GM12878 (cell line): ENCODE data around the gene ELF2. TPM values are rescaled to one million over a fixed set of nuclear protein-coding genes. Genes with fewer than 3 reads are reported as not detected.

Experiments used
- ATAC-seq: fragments of 200-7000 bp; cut with Tn5 transposase; 3 replicates; pipeline ENCODE4 v1.9.1; 2020; ENCODE audit warnings: mild to moderate bottlenecking, moderate library complexity
- BruUV-seq: library from RNA; stranded (reverse); fragments of 400-500 nt; replicated peaks from 2 replicates; lab custom pipeline; 2021; lab: Mats Ljungman, UMichigan
- CTCF ChIA-PET: fragments of 300-600 bp; sonication (Branson Sonifier 250); formaldehyde crosslinking; extraction: SDS; loops from one replicate; lab custom pipeline; 2021; ENCODE audit warnings: inconsistent platforms; lab: Yijun Ruan, JAX
- POLR2A ChIA-PET: fragments of 350-600 bp; formaldehyde crosslinking; extraction: SDS; loops from one replicate; lab custom pipeline; 2021; ENCODE audit warnings: inconsistent platforms; lab: Charles Lee
- RAD21 ChIA-PET: fragments of 300-600 bp; sonication (Branson Sonifier 250); formaldehyde crosslinking; loops from one replicate; lab custom pipeline; 2023; ENCODE audit warnings: antibody characterized with exemption; ENCODE audit not compliant: unreplicated experiment; lab: Charles Lee
- SMC1A ChIA-PET: fragments of 300-600 bp; sonication (Branson Sonifier 250); formaldehyde crosslinking; loops from one replicate; lab custom pipeline; 2023; ENCODE audit not compliant: unreplicated experiment, uncharacterized antibody; lab: Charles Lee
- DNase-seq: peaks from one replicate; pipeline ENCODE4 v3.0.0-alpha.2; 2011; ENCODE audit warnings: low read depth, low spot score
- FAIRE-seq: peaks from 3 replicates; lab custom pipeline; 2011; peaks lifted over from hg19 to GRCh38; lab: Jason Lieb, UNC
- H2AFZ ChIP-seq: 2 replicates; pipeline ENCODE4 v1.6.0; 2011; ENCODE audit warnings: low read depth, low read length, control low read depth; ENCODE audit not compliant: control insufficient read depth
- H3K27ac ChIP-seq: 2 replicates; pipeline ENCODE4 v1.5.1; 2011; ENCODE audit warnings: control low read depth; ENCODE audit not compliant: control insufficient read depth, insufficient read depth
- H3K27me3 ChIP-seq, 2 experiments: replicated peaks in 1 of 2; 2 replicates each; pipeline versions ENCODE4 v1.6.0 to v1.6.1; 2011; ENCODE audit warnings: low read length in 1 of 2; ENCODE audit not compliant: control insufficient read depth in 2 of 2, insufficient read depth in 2 of 2
- H3K36me3 ChIP-seq, 2 experiments: 2 replicates each; pipeline ENCODE4 v1.5.1; 2011; ENCODE audit warnings: low read length in 1 of 2; ENCODE audit not compliant: control insufficient read depth in 2 of 2, insufficient read depth in 2 of 2
- H3K4me1 ChIP-seq: 2 replicates; pipeline ENCODE4 v1.6.1; 2011; ENCODE audit warnings: mild to moderate bottlenecking, low read length, moderate library complexity, mixed read lengths; ENCODE audit not compliant: control insufficient read depth, insufficient read depth
- H3K4me2 ChIP-seq: 2 replicates; pipeline ENCODE4 v1.6.0; 2011; ENCODE audit warnings: control low read depth; ENCODE audit not compliant: control insufficient read depth, insufficient read depth
- H3K4me3 ChIP-seq: fragments of 200-600 bp; sonication (generic); 2 replicates; pipeline ENCODE4 v1.5.1; 2016
- H3K79me2 ChIP-seq: 2 replicates; pipeline ENCODE4 v1.6.0; 2011; ENCODE audit warnings: low read length; ENCODE audit not compliant: control insufficient read depth, insufficient read depth
- H3K9ac ChIP-seq: 2 replicates; pipeline ENCODE4 v1.8.0; 2011; ENCODE audit warnings: low read length, control low read depth, mixed read lengths; ENCODE audit not compliant: control insufficient read depth, insufficient read depth
- H3K9me3 ChIP-seq: replicated peaks from 3 replicates; pipeline ENCODE4 v1.5.1; 2011; ENCODE audit warnings: mild to moderate bottlenecking, low read length; ENCODE audit not compliant: control insufficient read depth, insufficient read depth
- H4K20me1 ChIP-seq: 2 replicates; pipeline ENCODE4 v1.6.0; 2011; ENCODE audit not compliant: control insufficient read depth, insufficient read depth
- ATF7 ChIP-seq: fragments of 450-650 bp; IDR thresholded peaks from 2 replicates; pipeline ENCODE4 v1.6.1; 2016; ENCODE audit warnings: low read depth, mild to moderate bottlenecking
- CREB1 ChIP-seq: IDR thresholded peaks from 2 replicates; pipeline ENCODE4 v1.6.1; 2012; ENCODE audit warnings: low read depth, mild to moderate bottlenecking, inconsistent platforms
- EED ChIP-seq: sonication (generic); IDR thresholded peaks from 2 replicates; pipeline ENCODE4 v1.6.1; 2016; ENCODE audit warnings: antibody characterized with exemption, low read depth
- EGR1 ChIP-seq, 2 experiments: IDR thresholded peaks; 1 replicate in 1 of 2; 2 replicates in 1 of 2; pipeline ENCODE4 v1.6.1; 2011 to 2012; ENCODE audit warnings: low read depth in 2 of 2, low read length in 2 of 2, borderline replicate concordance in 1 of 2, mild to moderate bottlenecking in 1 of 2, moderate library complexity in 1 of 2
- ETV6 ChIP-seq, 2 experiments: fragments of 450-650 bp in 1 of 2; IDR thresholded peaks in 1 of 2; conservative IDR thresholded peaks in 1 of 2; 2 replicates each; pipeline ENCODE4 v1.6.1; 2014; ENCODE audit warnings: antibody characterized with exemption in 1 of 2, borderline replicate concordance in 1 of 2, low read depth in 1 of 2, mild to moderate bottlenecking in 1 of 2, moderate library complexity in 1 of 2
- HCFC1 ChIP-seq: fragments of 150-350 bp; IDR thresholded peaks from 2 replicates; pipeline ENCODE4 v1.6.1; 2014; ENCODE audit warnings: low read length
- NFIC ChIP-seq: IDR thresholded peaks from 2 replicates; pipeline ENCODE4 v1.6.1; 2012; ENCODE audit warnings: low read depth, mild to moderate bottlenecking, inconsistent platforms, low read length, moderate library complexity
- PKNOX1 ChIP-seq: fragments of 450-650 bp; IDR thresholded peaks from 2 replicates; pipeline ENCODE4 v1.6.1; 2016; ENCODE audit warnings: mild to moderate bottlenecking
- SMC3 ChIP-seq: IDR thresholded peaks from 2 replicates; pipeline ENCODE4 v1.6.1; 2011; ENCODE audit warnings: low read length, improper control_type of control experiment, borderline replicate concordance
- TBL1XR1 ChIP-seq: IDR thresholded peaks from 2 replicates; pipeline ENCODE4 v1.6.1; 2012; ENCODE audit warnings: low read depth, low read length, improper control_type of control experiment
- WGBS: methylation state at CpG from one replicate; pipeline ENCODE4 v1.1.6; 2016; ENCODE audit warnings: low lambda C conversion rate; ENCODE audit not compliant: insufficient replicate concordance, insufficient coverage; ENCODE audit errors: missing lambda C conversion rate; 5-methylcytosine and 5-hydroxymethylcytosine counted together
- in situ Hi-C: fragments of 300-500 bp; cut with MboI; formaldehyde crosslinking; loops from 9 replicates; pipeline ENCODE4 v1.14.3; 2018; ENCODE audit warnings: mixed read lengths
- intact Hi-C: fragments of 100-400 bp; cut with micrococcal nuclease; formaldehyde crosslinking; loops from one replicate; pipeline ENCODE4 v1.14.2; 2022; ENCODE audit not compliant: unreplicated experiment
- polyA plus RNA-seq, 11 experiments: library from polyadenylated mRNA; depleted of rRNA in 4 of 11; unstranded in 6 of 11; stranded (reverse) in 5 of 11; fragments of >200 nt; fragmentation: Nextera tagmentation in 4 of 11; fragmentation: Illumina TruSeq in 1 of 11; extraction: Ambion mirVana in 4 of 11; extraction: Trizol in 1 of 11; gene quantifications; 1 replicate in 1 of 11; 2 replicates in 10 of 11; pipeline versions ENCODE4 v1.2.1 to v1.2.3, GENCODE V29; 2011 to 2016; ENCODE audit warnings: inconsistent platforms in 2 of 11, missing spikeins in 2 of 11, low read depth in 1 of 11
- total RNA-seq, 4 experiments: library from RNA; depleted of rRNA in 3 of 4; stranded (reverse); fragments of >200 nt in 3 of 4; fragmentation: Illumina TruSeq in 1 of 4; extraction: Trizol in 1 of 4; gene quantifications; 2 replicates each; pipeline versions ENCODE4 v1.2.1 to v1.2.3, GENCODE V29; 2013 to 2021
- TF ChIP-seq, protein P1 (sequence below): IDR thresholded peaks from 2 replicates; pipeline ENCODE4 v1.6.1; 2011; ENCODE audit warnings: low read depth, low read length, improper control_type of control experiment, borderline replicate concordance
- TF ChIP-seq, protein P2 (sequence below): IDR thresholded peaks from 2 replicates; pipeline ENCODE4 v1.6.1; 2011; ENCODE audit warnings: low read depth, mild to moderate bottlenecking, low read length, moderate library complexity, borderline replicate concordance; ENCODE audit errors: extremely low read depth

The ELF2 gene
- total and polyA plus RNA-seq, 10 of the 15 experiments (the other 5 are each of a cell fraction or from before 2014, with no cell fraction given), result 10.5 to 30.1 (median 20.5) TPM

GRCh38 chr4:139170932-139171331 lies 6.1 kb downstream of the ELF2 start:
- ChIA-PET POLR2A (no interaction called here), CTCF (interaction anchor here (0.8 to 2.6 kb wide), 5 partner anchors 9 to 140 kb away, joined by 3 to 18 read pairs (median 3); no protein-coding TSS in a partner anchor), RAD21 (interaction anchor here (1.1 to 1.7 kb wide), 2 partner anchors 71 to 145 kb away, joined by 3 to 4 read pairs; no protein-coding TSS in a partner anchor), SMC1A (interaction anchor here (1.2 to 2.3 kb wide), 4 partner anchors 52 to 140 kb away, joined by 3 to 13 read pairs (median 4); no protein-coding TSS in a partner anchor)
- in situ Hi-C loops, result no loop called here
- BruUV-seq, result no TSS peak
- DNase-seq, result no peak
- no peak overlapping the region for H3K4me3 ChIP-seq
- no peaks in the 10 kb centered on the region for H3K36me3 ChIP-seq
- no peak for ATAC-seq
- TF ChIP-seq ETV6 (conservative IDR thresholded peaks at IDR 0.05 in 1 of 2, IDR thresholded peaks at IDR 0.05 in 1 of 2; ENCODE audit: borderline replicate concordance in 1 of 2, low read depth in 1 of 2) (no peak), ATF7 (0 out of 2 replicates have a peak, but pooled peaks have one; percentile 12)
- H3K4me2 ChIP-seq, result no peak overlapping the region
- H3K27ac ChIP-seq, result no peak overlapping the region
- 48% methylated on average over 6 of the region's 6 CpGs for whole genome bisulfite sequencing
- no peaks in the 10 kb centered on the region for H3K79me2 ChIP-seq
- H4K20me1 ChIP-seq, result no peaks in the 10 kb centered on the region; the same call in 1 of the 2 replicates
- H2AFZ ChIP-seq, result no peak overlapping the region
- H3K9ac ChIP-seq, result no peak overlapping the region
- no peak for FAIRE-seq
- no peaks in the 10 kb centered on the region for H3K9me3 ChIP-seq
- peaks cover 3% of the 10 kb centered on the region; the same call in 1 of the 2 replicates for H3K4me1 ChIP-seq
- intact Hi-C loops, result no loop called here
- H3K27me3 ChIP-seq, result peaks cover 0 to 2% of the 10 kb centered on the region in 2 experiments; a peak in 2 of 4 replicates

DNA sequence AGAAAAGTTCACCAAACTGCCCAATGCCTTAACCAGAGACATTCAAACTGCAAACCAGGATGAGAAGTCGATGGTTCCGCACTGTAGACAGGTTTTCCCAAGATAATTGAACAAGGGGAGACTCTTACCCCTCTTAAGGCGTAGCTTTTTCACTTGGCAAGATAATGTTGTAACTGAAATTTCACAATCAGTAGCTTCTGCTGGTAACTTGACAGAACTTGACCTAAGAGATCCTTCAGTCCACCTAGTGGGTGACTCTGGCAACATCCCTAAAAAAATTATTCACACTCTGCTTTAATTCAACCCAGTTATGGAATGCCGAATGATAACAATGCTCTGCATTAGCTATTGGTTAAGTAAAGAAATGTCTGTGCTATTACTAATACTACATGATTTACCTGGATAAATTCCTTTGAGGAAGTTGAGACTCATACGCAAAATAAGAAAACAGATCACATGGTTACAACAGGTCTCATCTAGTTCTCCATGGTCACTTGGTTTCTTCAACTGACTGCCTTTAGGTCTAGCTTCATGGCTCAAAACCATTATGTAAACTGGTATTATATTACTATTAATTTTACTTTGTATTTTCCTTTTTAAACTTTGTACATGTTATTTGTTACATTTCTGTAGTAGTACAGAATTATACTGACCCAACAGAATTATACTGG lies 9.1 kb downstream of the ELF2 start:
- H4K20me1 ChIP-seq, result no peaks in the 10 kb centered on the region
- H2AFZ ChIP-seq, result no peak overlapping the region
- RAD21 ChIA-PET, result interaction anchor here (0.8 to 1.9 kb wide), 3 partner anchors 9 to 137 kb away, joined by 4 to 9 read pairs (median 5); partner anchors contain the start of gene ELF2
- ATAC-seq, result peak; percentile 69
- no peaks in the 10 kb centered on the region for H3K36me3 ChIP-seq
- H3K27me3 ChIP-seq, result no peaks in the 10 kb centered on the region
- CTCF ChIA-PET, result interaction anchor here (0.7 to 3.4 kb wide), 16 partner anchors 8 to 230 kb away, joined by 3 to 14 read pairs (median 4); no protein-coding TSS in a partner anchor
- POLR2A ChIA-PET, result interaction anchor here (0.9 kb wide), 1 partner anchor 11 kb away, joined by 3 read pairs; no protein-coding TSS in a partner anchor
- DNase-seq, result no peak
- in situ Hi-C loops, result no loop called here
- FAIRE-seq, result no peak
- WGBS, result 48% methylated on average over 5 of the region's 5 CpGs
- no peaks in the 10 kb centered on the region for H3K79me2 ChIP-seq
- SMC1A ChIA-PET, result interaction anchor here (0.7 to 3.0 kb wide), 8 partner anchors 14 to 219 kb away, joined by 3 to 17 read pairs (median 4); no protein-coding TSS in a partner anchor
- no peak overlapping the region for H3K4me3 ChIP-seq
- H3K27ac ChIP-seq, result no peak overlapping the region
- H3K9me3 ChIP-seq, result no peaks in the 10 kb centered on the region
- no TSS peak for BruUV-seq
- no peak overlapping the region for H3K9ac ChIP-seq
- intact Hi-C loops, result loop anchor here (1.0 kb wide), 1 partner anchor 69 kb away; no protein-coding TSS in a partner anchor
- no peak overlapping the region for H3K4me2 ChIP-seq
- no peaks in the 10 kb centered on the region for H3K4me1 ChIP-seq
- TF ChIP-seq PKNOX1 (no peak), SMC3 (peak; percentile 17; the same call in 1 of the 2 replicates), EED (no peak), NFIC (no peak), HCFC1 (no peak), EGR1 (IDR thresholded peaks at IDR 0.05; ENCODE audit: borderline replicate concordance in 1 of 2, low read depth in 2 of 2, low read length in 2 of 2) (no peak), TBL1XR1 (no peak), CREB1 (no peak)
- TF ChIP-seq, protein P1, sequence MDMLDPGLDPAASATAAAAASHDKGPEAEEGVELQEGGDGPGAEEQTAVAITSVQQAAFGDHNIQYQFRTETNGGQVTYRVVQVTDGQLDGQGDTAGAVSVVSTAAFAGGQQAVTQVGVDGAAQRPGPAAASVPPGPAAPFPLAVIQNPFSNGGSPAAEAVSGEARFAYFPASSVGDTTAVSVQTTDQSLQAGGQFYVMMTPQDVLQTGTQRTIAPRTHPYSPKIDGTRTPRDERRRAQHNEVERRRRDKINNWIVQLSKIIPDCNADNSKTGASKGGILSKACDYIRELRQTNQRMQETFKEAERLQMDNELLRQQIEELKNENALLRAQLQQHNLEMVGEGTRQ, result no peak
- TF ChIP-seq, protein P2, sequence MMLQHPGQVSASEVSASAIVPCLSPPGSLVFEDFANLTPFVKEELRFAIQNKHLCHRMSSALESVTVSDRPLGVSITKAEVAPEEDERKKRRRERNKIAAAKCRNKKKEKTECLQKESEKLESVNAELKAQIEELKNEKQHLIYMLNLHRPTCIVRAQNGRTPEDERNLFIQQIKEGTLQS, result no peak
